IMR-90 (cell line): ENCODE data around the gene IFTAP. TPM values are rescaled to one million over a fixed set of nuclear protein-coding genes. Genes with fewer than 3 reads are reported as not detected.

Experiments used
- ATAC-seq: fragments of 200-7000 bp; cut with Tn5 transposase; 2 replicates; pipeline ENCODE4 v1.9.1; 2020; ENCODE audit warnings: low read depth, mild to moderate bottlenecking, moderate library complexity
- BruUV-seq: library from RNA; stranded (reverse); fragments of 400-500 nt; replicated peaks from 2 replicates; lab custom pipeline; 2021; lab: Mats Ljungman, UMichigan
- CTCF ChIA-PET: fragments of 300-600 bp; formaldehyde crosslinking; extraction: SDS; loops from one replicate; lab custom pipeline; 2021; ENCODE audit warnings: antibody characterized with exemption; lab: Yijun Ruan, JAX
- POLR2A ChIA-PET: fragments of 300-600 bp; sonication (Branson Sonifier 250); formaldehyde crosslinking; loops from one replicate; lab custom pipeline; 2022; ENCODE audit warnings: antibody characterized with exemption; ENCODE audit not compliant: unreplicated experiment; lab: Charles Lee
- DNase-seq: peaks from one replicate; pipeline ENCODE4 v3.0.0; 2013
- H2AFZ ChIP-seq: replicated peaks from 2 replicates; pipeline ENCODE3; 2013; ENCODE audit warnings: low read length, mild to moderate bottlenecking; ENCODE audit not compliant: poor library complexity
- H2AK5ac ChIP-seq: 2 replicates; pipeline ENCODE4 v1.6.1; 2013; ENCODE audit warnings: low read depth, low read length, inconsistent platforms
- H2AK9ac ChIP-seq: replicated peaks from 2 replicates; pipeline ENCODE3; 2013; ENCODE audit warnings: mild to moderate bottlenecking, low read depth, low read length, moderate library complexity; ENCODE audit not compliant: poor library complexity
- H2BK120ac ChIP-seq: 2 replicates; pipeline ENCODE4 v1.6.1; 2013; ENCODE audit warnings: low read depth, low read length, inconsistent platforms
- H2BK15ac ChIP-seq: 3 replicates; pipeline ENCODE4 v1.6.1; 2013; ENCODE audit warnings: low read depth, low read length, inconsistent platforms
- H2BK20ac ChIP-seq: 2 replicates; pipeline ENCODE4 v1.6.1; 2013; ENCODE audit warnings: low read depth, mild to moderate bottlenecking, inconsistent platforms, low read length, moderate library complexity
- H2BK5ac ChIP-seq: 2 replicates; pipeline ENCODE4 v1.6.1; 2013; ENCODE audit warnings: mild to moderate bottlenecking, low read depth, low read length, inconsistent platforms; ENCODE audit not compliant: poor library complexity, severe bottlenecking
- H3K14ac ChIP-seq: replicated peaks from 2 replicates; pipeline ENCODE4 v1.6.1; 2013; ENCODE audit warnings: low read depth, low read length, inconsistent platforms
- H3K18ac ChIP-seq: 2 replicates; pipeline ENCODE4 v1.6.1; 2013; ENCODE audit warnings: low read depth, low read length, control low read depth
- H3K23ac ChIP-seq: 2 replicates; pipeline ENCODE4 v1.6.1; 2013; ENCODE audit warnings: low read depth, low read length, inconsistent platforms
- H3K27ac ChIP-seq: 2 replicates; pipeline ENCODE4 v1.5.1; 2013; ENCODE audit warnings: mild to moderate bottlenecking, control low read depth, low read length; ENCODE audit not compliant: insufficient read depth
- H3K27me3 ChIP-seq: 2 replicates; pipeline ENCODE4 v1.6.1; 2013; ENCODE audit warnings: low read length; ENCODE audit not compliant: control insufficient read depth, insufficient read depth
- H3K36me3 ChIP-seq: 2 replicates; pipeline ENCODE4 v1.6.1; 2013; ENCODE audit warnings: low read length, mixed read lengths; ENCODE audit not compliant: control insufficient read depth, insufficient read depth
- H3K4ac ChIP-seq: 2 replicates; pipeline ENCODE4 v1.6.1; 2013; ENCODE audit warnings: low read depth, low read length, inconsistent platforms
- H3K4me1 ChIP-seq: 2 replicates; pipeline ENCODE4 v1.6.1; 2013; ENCODE audit warnings: low read length, mixed read lengths; ENCODE audit not compliant: control insufficient read depth, insufficient read depth
- H3K4me2 ChIP-seq: 2 replicates; pipeline ENCODE4 v1.6.1; 2013; ENCODE audit warnings: low read depth, mild to moderate bottlenecking, control low read depth, low read length, moderate library complexity
- H3K4me3 ChIP-seq: 2 replicates; pipeline ENCODE4 v1.5.1; 2013; ENCODE audit warnings: low read depth, mild to moderate bottlenecking, control low read depth, low read length, moderate library complexity; ENCODE audit not compliant: insufficient read depth
- H3K56ac ChIP-seq: 2 replicates; pipeline ENCODE4 v1.6.1; 2013; ENCODE audit warnings: low read length, inconsistent platforms; ENCODE audit not compliant: insufficient read depth; ENCODE audit errors: extremely low read depth
- H3K79me1 ChIP-seq, 2 experiments: 2 replicates each; pipeline ENCODE4 v1.6.1; 2013; ENCODE audit warnings: low read length in 2 of 2, inconsistent platforms in 1 of 2, low read depth in 1 of 2
- H3K9ac ChIP-seq: 2 replicates; pipeline ENCODE4 v1.6.1; 2013; ENCODE audit warnings: low read depth, low read length, control low read depth
- H3K9me1 ChIP-seq: 2 replicates; pipeline ENCODE4 v1.6.1; 2013; ENCODE audit warnings: low read length, inconsistent platforms; ENCODE audit not compliant: insufficient read depth
- H3K9me3 ChIP-seq: 2 replicates; pipeline ENCODE4 v1.6.1; 2013; ENCODE audit warnings: low read length; ENCODE audit not compliant: control insufficient read depth, insufficient read depth
- H4K20me1 ChIP-seq: 2 replicates; pipeline ENCODE4 v1.6.1; 2013; ENCODE audit warnings: low read length, inconsistent platforms; ENCODE audit not compliant: insufficient read depth
- H4K5ac ChIP-seq: 2 replicates; pipeline ENCODE4 v1.6.1; 2013; ENCODE audit warnings: mild to moderate bottlenecking, low read depth, low read length, control low read depth
- H4K8ac ChIP-seq, 2 experiments: 2 replicates each; pipeline ENCODE4 v1.6.1; 2013; ENCODE audit warnings: low read depth in 2 of 2, low read length in 2 of 2, control low read depth in 1 of 2, inconsistent platforms in 1 of 2
- H4K91ac ChIP-seq: 2 replicates; pipeline ENCODE4 v1.6.1; 2013; ENCODE audit warnings: low read depth, low read length, inconsistent platforms; ENCODE audit not compliant: insufficient read depth
- CHD1 ChIP-seq: IDR thresholded peaks from 2 replicates; pipeline ENCODE4 v1.6.1; 2012; ENCODE audit warnings: low read depth, low read length, improper control_type of control experiment
- FOS ChIP-seq: fragments of 150-350 bp; IDR thresholded peaks from 2 replicates; pipeline ENCODE4 v1.6.1; 2016; ENCODE audit warnings: low read depth, low read length
- MAFK ChIP-seq: IDR thresholded peaks from 2 replicates; pipeline ENCODE4 v1.6.1; 2012; ENCODE audit warnings: low read depth, low read length, improper control_type of control experiment
- MAZ ChIP-seq: IDR thresholded peaks from 2 replicates; pipeline ENCODE4 v1.6.1; 2012; ENCODE audit warnings: low read depth, mild to moderate bottlenecking, low read length, improper control_type of control experiment, moderate library complexity, borderline replicate concordance
- RAD21 ChIP-seq: IDR thresholded peaks from 2 replicates; pipeline ENCODE4 v1.6.1; 2012; ENCODE audit warnings: low read length, improper control_type of control experiment
- RCOR1 ChIP-seq: IDR thresholded peaks from 2 replicates; pipeline ENCODE4 v1.6.1; 2012; ENCODE audit warnings: mild to moderate bottlenecking, low read length, improper control_type of control experiment; ENCODE audit not compliant: insufficient replicate concordance
- RFX5 ChIP-seq: IDR thresholded peaks from 2 replicates; pipeline ENCODE4 v1.8.0; 2012; ENCODE audit warnings: low read depth, mild to moderate bottlenecking, low read length, moderate library complexity
- SMC3 ChIP-seq: fragments of 150-350 bp; IDR thresholded peaks from 2 replicates; pipeline ENCODE4 v1.6.1; 2016; ENCODE audit warnings: low read depth, mild to moderate bottlenecking, antibody characterized with exemption, low read length, moderate library complexity
- USF2 ChIP-seq: fragments of 150-350 bp; IDR thresholded peaks from 2 replicates; pipeline ENCODE4 v1.6.1; 2017; ENCODE audit warnings: mild to moderate bottlenecking, antibody characterized with exemption, low read length, low read depth
- WGBS, 2 experiments: methylation state at CpG; one replicate each; pipeline versions ENCODE4 v1.1.5 to v1.1.7; 2013; ENCODE audit warnings: missing lambda C conversion rate in 2 of 2; ENCODE audit not compliant: insufficient read length in 1 of 2; ENCODE audit errors: extremely low coverage in 2 of 2; 5-methylcytosine and 5-hydroxymethylcytosine counted together
- dilution Hi-C: fragments of 300-500 bp; cut with HindIII; formaldehyde crosslinking; loops from one replicate; pipeline ENCODE4 v1.14.3; 2018; ENCODE audit warnings: low sequenced_read_pairs; ENCODE audit not compliant: unreplicated experiment
- in situ Hi-C: fragments of 300-500 bp; cut with MboI; formaldehyde crosslinking; loops from 3 replicates; pipeline ENCODE4 v1.14.3; 2019; ENCODE audit warnings: low sequenced_read_pairs, inconsistent platforms, mixed read lengths
- intact Hi-C: fragments of 100-400 bp; cut with micrococcal nuclease; formaldehyde crosslinking; loops from 2 replicates; pipeline ENCODE4 v1.10.0; 2022
- polyA plus RNA-seq, 3 experiments: library from polyadenylated mRNA; depleted of rRNA; stranded (reverse); fragments of >200 nt; gene quantifications; 2 replicates each; pipeline ENCODE4 v1.2.3, GENCODE V29; 2012; ENCODE audit warnings: low replicate concordance in 1 of 3
- total RNA-seq: library from RNA; depleted of rRNA; stranded (reverse); fragments of >200 nt; gene quantifications from 2 replicates; pipeline ENCODE4 v1.2.3, GENCODE V29; 2012
- TF ChIP-seq, protein P1 (sequence below): conservative IDR thresholded peaks from 2 replicates; pipeline ENCODE4 v1.5.1; 2012; ENCODE audit warnings: mild to moderate bottlenecking, low read depth, low read length, improper control_type of control experiment

The IFTAP gene
- total and polyA plus RNA-seq, 2 of the 4 experiments (the other 2 are of a cell fraction) = 15.8 to 28.5 TPM

- no peak overlapping the region for H3K23ac ChIP-seq
- H4K91ac ChIP-seq = no peak overlapping the region
- no peaks in the 10 kb centered on the region for H3K79me1 ChIP-seq
- no peaks in the 10 kb centered on the region for H3K27me3 ChIP-seq
- POLR2A ChIA-PET = no interaction called here
- no peak overlapping the region for H2AFZ ChIP-seq
- no peak overlapping the region for H4K5ac ChIP-seq
- H3K56ac ChIP-seq = no peak overlapping the region
- no peaks in the 10 kb centered on the region for H3K36me3 ChIP-seq
- H3K4me3 ChIP-seq = no peak overlapping the region
- H3K9me1 ChIP-seq = no peaks in the 10 kb centered on the region
- no peak overlapping the region for H3K27ac ChIP-seq
- CTCF ChIA-PET = interaction anchor here (0.6 kb wide), 1 partner anchor 23 kb away, joined by 5 read pairs; no protein-coding TSS in a partner anchor
- ATAC-seq (no peak), DNase-seq (no peak)
- intact Hi-C loops (no loop called here), dilution Hi-C loops (no loop called here), in situ Hi-C loops (no loop called here)
- H2BK120ac ChIP-seq = no peak overlapping the region
- H3K9ac ChIP-seq = no peak overlapping the region
- TF ChIP-seq CHD1 (no peak), RFX5 (no peak), SMC3 (no peak), FOS (no peak), USF2 (no peak), RCOR1 (no peak), MAZ (no peak), RAD21 (no peak), MAFK (no peak)
- TF ChIP-seq, protein P1, sequence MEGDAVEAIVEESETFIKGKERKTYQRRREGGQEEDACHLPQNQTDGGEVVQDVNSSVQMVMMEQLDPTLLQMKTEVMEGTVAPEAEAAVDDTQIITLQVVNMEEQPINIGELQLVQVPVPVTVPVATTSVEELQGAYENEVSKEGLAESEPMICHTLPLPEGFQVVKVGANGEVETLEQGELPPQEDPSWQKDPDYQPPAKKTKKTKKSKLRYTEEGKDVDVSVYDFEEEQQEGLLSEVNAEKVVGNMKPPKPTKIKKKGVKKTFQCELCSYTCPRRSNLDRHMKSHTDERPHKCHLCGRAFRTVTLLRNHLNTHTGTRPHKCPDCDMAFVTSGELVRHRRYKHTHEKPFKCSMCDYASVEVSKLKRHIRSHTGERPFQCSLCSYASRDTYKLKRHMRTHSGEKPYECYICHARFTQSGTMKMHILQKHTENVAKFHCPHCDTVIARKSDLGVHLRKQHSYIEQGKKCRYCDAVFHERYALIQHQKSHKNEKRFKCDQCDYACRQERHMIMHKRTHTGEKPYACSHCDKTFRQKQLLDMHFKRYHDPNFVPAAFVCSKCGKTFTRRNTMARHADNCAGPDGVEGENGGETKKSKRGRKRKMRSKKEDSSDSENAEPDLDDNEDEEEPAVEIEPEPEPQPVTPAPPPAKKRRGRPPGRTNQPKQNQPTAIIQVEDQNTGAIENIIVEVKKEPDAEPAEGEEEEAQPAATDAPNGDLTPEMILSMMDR = no peak
- no TSS peak for BruUV-seq
- no peaks in the 10 kb centered on the region for H4K20me1 ChIP-seq
- H3K4me2 ChIP-seq = no peak overlapping the region
- no CpG with 5 or more reads among the region's 2 CpGs for WGBS, 2 experiments
- no peak overlapping the region for H2AK5ac ChIP-seq
- no peak overlapping the region for H2BK5ac ChIP-seq
- H2AK9ac ChIP-seq = no peak overlapping the region
- H3K18ac ChIP-seq = no peak overlapping the region
- no peaks in the 10 kb centered on the region for H3K9me3 ChIP-seq
- no peak overlapping the region for H3K14ac ChIP-seq
- H3K4ac ChIP-seq = no peak overlapping the region
- no peaks in the 10 kb centered on the region for H3K4me1 ChIP-seq
- H4K8ac ChIP-seq = no peak overlapping the region
- no peak overlapping the region for H2BK15ac ChIP-seq
- no peak overlapping the region for H2BK20ac ChIP-seq
These were observed 33.2 kb downstream of the IFTAP start for GRCh38 chr11:36627471-36627870.
